ENCODE data around the gene SCAF4. TPM values are rescaled to one million over a fixed set of nuclear protein-coding genes. Genes with fewer than 3 reads are reported as not detected.

The SCAF4 gene
- total and polyA plus RNA-seq, 2 donors (not counting 3 experiments of a cell fraction or from before 2014, with no cell fraction given): 12.2 to 41.2 TPM

DNA sequence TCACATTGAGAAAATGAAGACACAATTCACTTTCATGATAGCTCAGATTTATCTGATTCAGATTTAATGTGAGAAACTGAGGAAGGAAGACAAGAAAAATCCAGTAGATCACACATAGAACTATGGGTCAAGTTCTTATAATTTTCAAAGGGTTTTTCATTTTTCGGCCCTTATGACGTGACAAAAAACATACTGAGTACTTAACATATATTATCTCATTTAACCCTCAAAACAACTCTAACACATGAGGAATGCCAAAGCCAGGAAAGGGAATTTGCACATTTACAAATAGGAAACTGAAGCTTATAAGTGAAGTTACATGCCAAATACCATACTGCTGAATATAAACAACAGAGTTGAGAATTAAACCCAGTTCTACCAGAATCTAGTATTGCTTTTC lies 44.8 kb downstream of the SCAF4 start:
- Histone ChIP-seq H3K9ac (replicated peaks; ENCODE audit: extremely low read depth, insufficient read depth, low read length) (no peak overlapping the region), H3K9me3 (replicated peaks; ENCODE audit: control insufficient read depth, insufficient read depth, low read length) (no peaks in the 10 kb centered on the region), H3K27ac (ENCODE audit: insufficient read depth, low read depth, low read length) (no peak overlapping the region), H2AFZ (ENCODE audit: low read depth, low read length) (no peak overlapping the region), H3K79me2 (ENCODE audit: control insufficient read depth, insufficient read depth, low read length) (peaks cover 4% of the 10 kb centered on the region), H3K36me3 (ENCODE audit: control insufficient read depth in 2 of 2, extremely low read depth in 1 of 2, insufficient read depth in 2 of 2, low read length in 2 of 2) (peaks cover 14 to 33% of the 10 kb centered on the region in 2 experiments), H3K4me3 (replicated peaks in 1 of 3; ENCODE audit: insufficient read depth in 1 of 3, low read depth in 1 of 3, low read length in 3 of 3) (no peak overlapping the region), H4K20me1 (replicated peaks; ENCODE audit: control insufficient read depth, extremely low read depth, insufficient read depth, low read length) (no peaks in the 10 kb centered on the region), H3K4me1 (ENCODE audit: control insufficient read depth, extremely low read depth, insufficient read depth, low read length) (no peaks in the 10 kb centered on the region), H3K4me2 (ENCODE audit: insufficient read depth, low read length) (no peak overlapping the region), H3K9me1 (replicated peaks; ENCODE audit: control insufficient read depth, extremely low read depth, insufficient read depth, low read length) (no peaks in the 10 kb centered on the region), H3K27me3 (ENCODE audit: control insufficient read depth in 2 of 2, insufficient read depth in 2 of 2, low read length in 2 of 2) (no peaks in the 10 kb centered on the region)
- TF ChIP-seq, protein P1, sequence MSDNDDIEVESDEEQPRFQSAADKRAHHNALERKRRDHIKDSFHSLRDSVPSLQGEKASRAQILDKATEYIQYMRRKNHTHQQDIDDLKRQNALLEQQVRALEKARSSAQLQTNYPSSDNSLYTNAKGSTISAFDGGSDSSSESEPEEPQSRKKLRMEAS (IDR thresholded peaks at IDR 0.05; ENCODE audit: insufficient read depth, insufficient read length): no peak
- TF ChIP-seq FOS (IDR thresholded peaks at IDR 0.05; ENCODE audit: borderline replicate concordance, insufficient read depth, low read length) (no peak), EZH2 (IDR thresholded peaks at IDR 0.05; ENCODE audit: borderline replicate concordance, low read depth, low read length, severe bottlenecking) (no peak), POLR2A (IDR thresholded peaks at IDR 0.05; ENCODE audit: low read depth, low read length) (no peak), JUN (IDR thresholded peaks at IDR 0.05; ENCODE audit: borderline replicate concordance, insufficient read depth, insufficient read length, low read depth) (no peak), POLR2AphosphoS5 (IDR thresholded peaks at IDR 0.05; ENCODE audit: insufficient read depth, low read depth, low read length) (no peak), GATA2 (IDR thresholded peaks at IDR 0.05; ENCODE audit: insufficient read depth, insufficient read length, low read depth, low read length) (no peak), MYC (IDR thresholded peaks at IDR 0.05; ENCODE audit: low read depth, low read length) (no peak)
- TF ChIP-seq, protein P2, sequence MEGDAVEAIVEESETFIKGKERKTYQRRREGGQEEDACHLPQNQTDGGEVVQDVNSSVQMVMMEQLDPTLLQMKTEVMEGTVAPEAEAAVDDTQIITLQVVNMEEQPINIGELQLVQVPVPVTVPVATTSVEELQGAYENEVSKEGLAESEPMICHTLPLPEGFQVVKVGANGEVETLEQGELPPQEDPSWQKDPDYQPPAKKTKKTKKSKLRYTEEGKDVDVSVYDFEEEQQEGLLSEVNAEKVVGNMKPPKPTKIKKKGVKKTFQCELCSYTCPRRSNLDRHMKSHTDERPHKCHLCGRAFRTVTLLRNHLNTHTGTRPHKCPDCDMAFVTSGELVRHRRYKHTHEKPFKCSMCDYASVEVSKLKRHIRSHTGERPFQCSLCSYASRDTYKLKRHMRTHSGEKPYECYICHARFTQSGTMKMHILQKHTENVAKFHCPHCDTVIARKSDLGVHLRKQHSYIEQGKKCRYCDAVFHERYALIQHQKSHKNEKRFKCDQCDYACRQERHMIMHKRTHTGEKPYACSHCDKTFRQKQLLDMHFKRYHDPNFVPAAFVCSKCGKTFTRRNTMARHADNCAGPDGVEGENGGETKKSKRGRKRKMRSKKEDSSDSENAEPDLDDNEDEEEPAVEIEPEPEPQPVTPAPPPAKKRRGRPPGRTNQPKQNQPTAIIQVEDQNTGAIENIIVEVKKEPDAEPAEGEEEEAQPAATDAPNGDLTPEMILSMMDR (IDR thresholded peaks at IDR 0.05; ENCODE audit: extremely low read depth in 1 of 2, insufficient read depth in 1 of 2, low read depth in 1 of 2, low read length in 2 of 2): no peak
- FAIRE-seq (no peak), DNase-seq (ENCODE audit: low read depth, low spot score) (no peak)
- ChIA-PET CTCF (interaction anchor here (0.9 kb wide), 1 partner anchor 63 kb away, joined by 3 read pairs; no protein-coding TSS in a partner anchor), POLR2A (no interaction called here)
- dilution Hi-C loops (cut with MboI; ENCODE audit: extremely low pct_ligation_motif_present, low sequenced_read_pairs): no loop called here
- no TSS peak for BruUV-seq (replicated peaks)
- intact Hi-C loops (cut with micrococcal nuclease): no loop called here

All from endothelial cell of umbilical vein (primary cell).